Fibroblast of gingiva (primary cell): ENCODE measurements around the gene ATXN1.

Source experiments
- DNase-seq: peaks from one replicate; pipeline ENCODE4 v3.0.0-alpha.2; 2011; ENCODE audit warnings: low read depth

ATXN1 gene

GRCh38 chr6:16783509-16783908, 22.2 kb upstream of the ATXN1 start:
- no peak for DNase-seq

- DNase-seq: no peak
These were observed 21.0 kb upstream of the ATXN1 start for GRCh38 chr6:16782278-16782677.

- no peak for DNase-seq
These were observed 20.3 kb upstream of the ATXN1 start for GRCh38 chr6:16781348-16782169.

DNA sequence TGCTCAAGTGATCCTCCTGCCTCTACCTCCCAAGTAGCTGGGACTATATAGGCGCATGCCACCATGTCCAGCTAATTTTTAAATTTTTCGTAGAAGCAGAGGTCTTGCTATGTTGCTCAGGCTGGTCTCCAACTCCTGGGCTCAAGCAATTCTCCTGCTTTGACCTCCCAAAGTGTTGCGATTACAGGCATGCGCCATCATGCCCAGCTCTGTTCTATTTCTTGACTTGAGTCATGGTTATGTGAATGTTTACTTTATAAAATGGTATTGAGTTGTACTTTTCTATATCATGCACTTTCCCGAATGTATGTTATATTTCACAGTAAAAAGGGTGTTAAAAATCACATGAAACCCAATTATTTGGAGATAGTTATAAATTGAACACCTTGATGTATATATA, 17.3 kb upstream of the ATXN1 start:
- no peak for DNase-seq

GRCh38 chr6:16777794-16778193, 16.5 kb upstream of the ATXN1 start:
- DNase-seq: no peak

- no peak for DNase-seq
These were observed 15.2 kb upstream of the ATXN1 start for GRCh38 chr6:16776394-16777017.

- DNase-seq: no peak
These were observed 13.2 kb upstream of the ATXN1 start for GRCh38 chr6:16774437-16774836.

DNA sequence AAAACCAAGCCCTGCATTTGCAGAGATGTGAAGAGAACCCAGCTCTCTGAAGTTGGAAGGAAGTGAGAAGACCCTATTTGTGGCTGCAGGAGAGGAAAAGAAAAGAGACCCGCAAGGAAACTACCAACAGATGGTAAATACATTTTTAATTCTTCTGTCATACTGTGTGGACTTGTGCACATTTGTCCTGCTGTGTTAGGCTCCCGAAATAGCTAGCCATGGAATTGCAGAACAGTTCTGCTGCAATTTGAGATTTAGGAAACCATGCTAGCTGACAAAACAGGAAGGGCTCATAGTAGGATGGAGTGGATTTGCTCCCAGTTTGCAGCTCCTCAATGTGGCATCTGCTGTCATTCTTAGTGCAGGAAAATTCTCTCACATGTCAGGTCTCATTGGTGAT, 12.1 kb upstream of the ATXN1 start:
- no peak for DNase-seq

DNA sequence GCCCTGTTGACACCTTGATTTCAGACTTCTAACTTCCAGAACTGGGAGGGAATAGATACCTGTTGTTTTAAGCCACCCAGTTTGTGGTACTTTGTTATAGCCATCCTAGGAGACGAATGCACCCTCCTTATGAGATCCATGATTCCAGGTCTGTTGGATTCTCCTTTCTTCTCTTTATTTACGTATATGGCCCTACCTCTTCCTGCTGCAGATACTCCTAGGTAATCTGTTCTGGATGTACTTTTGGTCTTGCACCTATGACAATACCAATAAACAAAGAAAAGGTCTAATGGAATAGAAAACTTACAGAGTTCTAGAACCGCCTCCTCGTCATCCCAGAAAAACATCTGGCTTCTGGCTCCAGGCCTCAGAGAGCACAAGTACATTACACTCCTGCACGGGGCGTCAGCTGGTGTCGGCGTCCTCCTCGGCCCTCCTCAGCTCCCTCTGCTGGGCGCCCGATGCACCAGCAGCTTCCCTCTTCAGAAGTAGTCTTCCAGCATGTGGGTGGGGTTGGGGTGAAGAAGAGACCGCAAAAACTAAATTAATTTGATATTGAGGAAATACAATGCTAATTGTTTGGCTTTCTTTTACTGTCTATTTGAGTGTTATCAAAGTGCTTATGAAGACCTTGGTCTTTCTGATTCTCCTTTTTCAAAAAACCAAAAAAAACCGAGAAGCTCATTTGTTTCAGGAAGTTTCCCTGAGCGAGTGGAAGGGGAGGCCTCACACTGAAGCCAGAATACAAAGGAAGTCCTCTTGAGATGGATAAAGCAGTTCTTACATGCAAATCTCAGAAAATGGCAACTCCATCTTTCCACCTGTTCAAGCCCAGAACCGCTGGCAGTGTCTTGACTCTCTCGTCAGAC, 9.7 kb upstream of the ATXN1 start:
- peak; percentile 65 for DNase-seq

DNA sequence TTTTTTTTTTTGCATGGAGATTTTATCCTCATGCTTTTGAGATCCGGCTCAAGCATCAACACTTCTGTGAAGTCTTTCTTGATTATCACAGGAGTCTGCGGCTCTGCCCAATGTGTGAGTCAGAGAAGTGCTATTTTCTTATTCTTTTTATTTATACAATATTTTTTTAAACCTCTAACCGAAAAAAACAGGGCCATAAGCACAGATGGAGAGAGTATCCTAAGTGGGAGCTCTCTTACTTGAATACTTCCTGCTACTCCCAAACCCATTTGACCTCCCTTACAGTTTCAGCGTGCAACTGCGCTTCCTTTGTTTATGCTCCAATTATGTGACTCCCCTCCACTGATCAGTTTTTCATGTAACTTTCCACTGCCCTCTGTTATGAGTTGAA, 8.7 kb upstream of the ATXN1 start:
- peak; percentile 63 for DNase-seq

- DNase-seq: peak; percentile 50
These were observed 8.1 kb upstream of the ATXN1 start for GRCh38 chr6:16769131-16769985.

DNA sequence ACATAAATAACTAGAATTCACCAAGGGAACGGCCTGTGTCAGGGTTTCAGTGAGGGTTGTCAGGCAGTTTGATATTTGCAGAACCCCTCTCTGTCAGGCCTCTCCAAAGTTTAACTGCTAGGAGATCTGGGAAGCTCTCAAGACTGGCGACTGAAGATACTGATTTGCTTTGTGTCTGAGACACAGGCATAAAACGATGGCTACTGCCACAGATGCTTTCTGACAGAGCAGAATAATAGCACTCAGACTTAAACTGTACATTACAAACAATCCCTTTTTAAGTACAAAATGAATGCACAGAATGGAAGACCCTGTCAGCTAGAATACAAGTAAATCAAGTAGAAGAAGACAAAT, 7.2 kb upstream of the ATXN1 start:
- DNase-seq: no peak

DNA sequence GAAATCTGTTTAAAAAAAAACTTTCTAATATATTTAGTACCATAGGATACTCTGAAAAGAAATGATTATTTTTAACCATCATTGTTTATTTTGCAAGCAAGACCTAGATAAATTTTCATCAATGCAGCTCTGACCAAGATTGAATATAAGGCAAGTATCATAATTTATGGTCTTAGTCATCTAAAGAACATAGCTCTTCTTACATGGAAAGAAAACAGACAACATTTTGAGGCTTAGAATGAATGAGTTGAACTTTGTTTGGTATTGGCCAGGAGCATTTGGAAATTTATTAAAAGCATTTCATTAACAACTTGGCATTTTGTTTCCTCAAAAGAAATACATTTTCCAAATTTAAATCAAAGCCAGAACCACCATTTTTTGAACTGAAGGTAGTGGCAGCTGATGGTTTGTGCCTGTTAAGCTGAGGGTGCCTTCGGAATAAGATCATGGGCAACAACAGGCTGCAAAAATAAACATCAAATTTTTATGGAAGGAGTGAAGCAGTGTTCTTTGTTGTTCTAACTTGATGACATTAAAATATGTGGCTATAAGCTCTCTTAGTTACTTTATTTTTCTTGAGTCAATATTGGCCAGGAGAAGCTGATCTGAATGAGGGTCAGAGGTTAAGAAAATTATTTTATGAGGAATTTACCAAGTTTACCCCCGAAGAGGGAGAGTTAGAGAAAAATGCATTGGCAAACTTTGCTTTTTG, 6.7 kb upstream of the ATXN1 start:
- no peak for DNase-seq

- no peak for DNase-seq
These were observed 5.8 kb upstream of the ATXN1 start for GRCh38 chr6:16766836-16767745.

DNA sequence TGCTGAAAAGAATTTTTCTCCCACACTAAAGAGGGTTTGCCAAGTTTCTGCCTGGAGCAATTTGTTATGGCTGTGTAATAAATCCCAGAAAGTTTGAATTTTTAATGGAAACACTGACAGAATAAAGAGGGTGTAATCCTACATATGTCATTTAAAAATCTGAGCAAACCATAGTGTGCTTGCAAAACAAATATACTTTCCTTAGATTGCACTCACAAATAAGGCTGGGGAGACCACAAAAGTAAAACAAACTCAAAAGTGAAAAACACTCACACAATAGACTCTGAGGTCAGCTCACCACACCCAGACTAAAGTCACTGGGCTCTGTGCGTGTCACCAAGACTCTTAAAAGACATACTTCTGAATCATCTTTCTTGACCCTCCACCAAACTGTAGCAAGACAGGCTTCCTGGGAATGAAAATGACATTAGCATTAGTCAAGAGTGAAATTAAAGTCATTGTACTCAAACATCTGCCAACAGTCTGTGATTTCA, 4.8 kb upstream of the ATXN1 start:
- DNase-seq: peak; percentile 81

- DNase-seq: no peak
These were observed 4.0 kb upstream of the ATXN1 start for GRCh38 chr6:16765235-16765634.

- peak; percentile 48 for DNase-seq
These were observed 3.1 kb upstream of the ATXN1 start for GRCh38 chr6:16764188-16764950.

GRCh38 chr6:16762550-16763477, 1.6 kb upstream of the ATXN1 start:
- DNase-seq: peak; percentile 83
